Endothelial cell of umbilical vein (primary cell): Measurements from ENCODE around the gene ZDHHC13. TPM values are rescaled to one million over a fixed set of nuclear protein-coding genes. Genes with fewer than 3 reads are reported as not detected.

ENCODE experiments used
- BruUV-seq: library from RNA; stranded (reverse); fragments of 400-500 nt; replicated peaks from 2 replicates; lab custom pipeline; 2021; lab: Mats Ljungman, UMichigan
- CTCF ChIA-PET: fragments of 300-600, 350-600 bp; sonication (Branson Sonifier 250); formaldehyde crosslinking; loops from one replicate; lab custom pipeline; 2021; ENCODE audit warnings: antibody characterized with exemption, inconsistent platforms; lab: Charles Lee
- POLR2A ChIA-PET: fragments of 300-600, 350-600 bp; sonication (Branson Sonifier 250); formaldehyde crosslinking; loops from one replicate; lab custom pipeline; 2021; ENCODE audit warnings: antibody characterized with exemption, inconsistent platforms; lab: Charles Lee
- DNase-seq: peaks from one replicate; pipeline ENCODE4 v3.0.0-alpha.2; 2011; ENCODE audit warnings: low read depth, low spot score
- FAIRE-seq: peaks from 2 replicates; lab custom pipeline; 2011; peaks lifted over from hg19 to GRCh38; lab: Jason Lieb, UNC
- H2AFZ ChIP-seq: 2 replicates; pipeline ENCODE4 v1.6.0; 2012; ENCODE audit warnings: low read depth, low read length, control low read depth, inconsistent platforms
- H3K27ac ChIP-seq: 2 replicates; pipeline ENCODE4 v1.5.1; 2011; ENCODE audit warnings: low read depth, mild to moderate bottlenecking, control low read depth, low read length, moderate library complexity; ENCODE audit not compliant: insufficient read depth
- H3K27me3 ChIP-seq, 2 experiments: 2 replicates each; pipeline versions ENCODE4 v1.6.0 to v1.6.1; 2011; ENCODE audit warnings: low read length in 2 of 2, mixed read lengths in 1 of 2; ENCODE audit not compliant: control insufficient read depth in 2 of 2, insufficient read depth in 2 of 2
- H3K36me3 ChIP-seq, 2 experiments: 2 replicates in 1 of 2; 3 replicates in 1 of 2; pipeline ENCODE4 v1.5.1; 2011; ENCODE audit warnings: low read length in 2 of 2, mild to moderate bottlenecking in 1 of 2, moderate library complexity in 1 of 2; ENCODE audit not compliant: control insufficient read depth in 2 of 2, insufficient read depth in 2 of 2; ENCODE audit errors: extremely low read depth in 1 of 2
- H3K4me1 ChIP-seq: 3 replicates; pipeline ENCODE4 v1.5.1; 2011; ENCODE audit warnings: mild to moderate bottlenecking, low read length; ENCODE audit not compliant: control insufficient read depth, insufficient read depth; ENCODE audit errors: extremely low read depth
- H3K4me2 ChIP-seq: 2 replicates; pipeline ENCODE4 v1.6.1; 2011; ENCODE audit warnings: low read length, control low read depth, mixed read lengths; ENCODE audit not compliant: insufficient read depth
- H3K4me3 ChIP-seq, 3 experiments: fragments of 200-600 bp in 1 of 3; sonication (generic), shearing (Covaris generic) in 1 of 3; replicated peaks in 1 of 3; 2 replicates each; pipeline ENCODE4 v1.5.1; 2011 to 2016; ENCODE audit warnings: control low read depth in 3 of 3, low read length in 3 of 3, mild to moderate bottlenecking in 2 of 3, inconsistent platforms in 1 of 3, low read depth in 1 of 3, moderate library complexity in 1 of 3; ENCODE audit not compliant: insufficient read depth in 1 of 3
- H3K79me2 ChIP-seq: 2 replicates; pipeline ENCODE4 v1.6.0; 2012; ENCODE audit warnings: low read length, inconsistent platforms; ENCODE audit not compliant: control insufficient read depth, insufficient read depth
- H3K9ac ChIP-seq: replicated peaks from 2 replicates; pipeline ENCODE3; 2011; ENCODE audit warnings: low read length, control low read depth; ENCODE audit not compliant: insufficient read depth; ENCODE audit errors: extremely low read depth
- H3K9me1 ChIP-seq: replicated peaks from 3 replicates; pipeline ENCODE4 v1.6.0; 2011; ENCODE audit warnings: mild to moderate bottlenecking, low read length; ENCODE audit not compliant: control insufficient read depth, insufficient read depth; ENCODE audit errors: extremely low read depth
- H3K9me3 ChIP-seq: replicated peaks from 2 replicates; pipeline ENCODE4 v1.5.1; 2012; ENCODE audit warnings: low read length, inconsistent platforms; ENCODE audit not compliant: control insufficient read depth, insufficient read depth
- H4K20me1 ChIP-seq: replicated peaks from 2 replicates; pipeline ENCODE3; 2011; ENCODE audit warnings: mild to moderate bottlenecking, low read length; ENCODE audit not compliant: control insufficient read depth, insufficient read depth; ENCODE audit errors: extremely low read depth
- CTCF ChIP-seq, 2 donors: IDR thresholded peaks; 1 replicate in 1 of 2; 2 replicates in 1 of 2; pipeline ENCODE4 v1.5.1; 2011; ENCODE audit warnings: low read length in 2 of 2, mild to moderate bottlenecking in 2 of 2, moderate library complexity in 2 of 2, control low read depth in 1 of 2, inconsistent platforms in 1 of 2, low read depth in 1 of 2; ENCODE audit not compliant: insufficient read depth in 1 of 2; ENCODE audit errors: extremely low read depth in 1 of 2
- EZH2 ChIP-seq: IDR thresholded peaks from 2 replicates; pipeline ENCODE4 v1.6.1; 2012; ENCODE audit warnings: borderline replicate concordance, low read depth, mild to moderate bottlenecking, moderate library complexity, low read length, inconsistent platforms; ENCODE audit not compliant: severe bottlenecking
- FOS ChIP-seq: IDR thresholded peaks from 2 replicates; pipeline ENCODE4 v1.6.1; 2011; ENCODE audit warnings: mild to moderate bottlenecking, low read length, moderate library complexity, borderline replicate concordance; ENCODE audit not compliant: insufficient read depth
- GATA2 ChIP-seq: IDR thresholded peaks from 2 replicates; pipeline ENCODE4 v1.7.0; 2011; ENCODE audit warnings: low read depth, mild to moderate bottlenecking, moderate library complexity, mixed read lengths, low read length; ENCODE audit not compliant: insufficient read length, insufficient read depth
- JUN ChIP-seq: IDR thresholded peaks from 2 replicates; pipeline ENCODE4 v1.6.1; 2011; ENCODE audit warnings: borderline replicate concordance, low read depth; ENCODE audit not compliant: insufficient read length, insufficient read depth
- MAX ChIP-seq: IDR thresholded peaks from 2 replicates; pipeline ENCODE4 v1.6.1; 2011; ENCODE audit not compliant: insufficient read depth, insufficient read length
- MYC ChIP-seq: IDR thresholded peaks from one replicate; pipeline ENCODE4 v1.6.1; 2011; ENCODE audit warnings: mild to moderate bottlenecking, low read depth, low read length
- POLR2A ChIP-seq: IDR thresholded peaks from 2 replicates; pipeline ENCODE4 v1.6.1; 2012; ENCODE audit warnings: low read depth, mild to moderate bottlenecking, control low read depth, low read length
- POLR2AphosphoS5 ChIP-seq: IDR thresholded peaks from 2 replicates; pipeline ENCODE4 v1.6.1; 2012; ENCODE audit warnings: low read depth, mild to moderate bottlenecking, control low read depth, low read length, moderate library complexity; ENCODE audit not compliant: insufficient read depth
- dilution Hi-C: fragments of 300-500 bp; cut with MboI; formaldehyde crosslinking; loops from one replicate; pipeline ENCODE4 v1.15.0; 2019; ENCODE audit warnings: low sequenced_read_pairs; ENCODE audit not compliant: extremely low pct_ligation_motif_present
- intact Hi-C: fragments of 100-400 bp; cut with micrococcal nuclease; formaldehyde crosslinking; loops from one replicate; pipeline ENCODE4 v1.10.0; 2022
- polyA plus RNA-seq, 4 experiments: library from polyadenylated mRNA; depleted of rRNA in 3 of 4; stranded (reverse) in 3 of 4; unstranded in 1 of 4; fragments of >200 nt; gene quantifications; 2 replicates each; pipeline versions ENCODE4 v1.2.1 to v1.2.3, GENCODE V29; 2011 to 2012; ENCODE audit warnings: missing spikeins in 1 of 4
- total RNA-seq: library from RNA; stranded (reverse); gene quantifications from 2 replicates; pipeline ENCODE4 v1.2.3, GENCODE V29; 2021

ZDHHC13 gene
- total and polyA plus RNA-seq, 2 donors (not counting 3 experiments of a cell fraction or from before 2014, with no cell fraction given): 37.4 to 52.9 TPM

GRCh38 chr11:19208959-19209546 is 92.1 kb downstream of the ZDHHC13 start:
- Histone ChIP-seq H3K4me2 (no peak overlapping the region), H3K4me3 (no peak overlapping the region), H3K9me1 (no peaks in the 10 kb centered on the region), H3K79me2 (no peaks in the 10 kb centered on the region), H2AFZ (no peak overlapping the region), H3K9ac (no peak overlapping the region), H3K36me3 (no peaks in the 10 kb centered on the region), H3K27ac (no peak overlapping the region), H4K20me1 (no peaks in the 10 kb centered on the region), H3K9me3 (no peaks in the 10 kb centered on the region), H3K27me3 (peaks cover 14 to 21% of the 10 kb centered on the region in 2 experiments), H3K4me1 (no peaks in the 10 kb centered on the region)
- dilution Hi-C loops (no loop called here), intact Hi-C loops (no loop called here)
- DNase-seq (no peak), FAIRE-seq (no peak)
- POLR2A ChIA-PET: no interaction called here
- no TSS peak for BruUV-seq
- TF ChIP-seq GATA2 (no peak), EZH2 (no peak), POLR2A (no peak), JUN (no peak), CTCF (IDR thresholded peaks at IDR 0.05; ENCODE audit: extremely low read depth in 1 of 2, insufficient read depth in 1 of 2, low read depth in 1 of 2, low read length in 2 of 2) (no peak), MYC (no peak), MAX (no peak), FOS (no peak), POLR2AphosphoS5 (no peak)
- CTCF ChIA-PET: interaction anchor here (1.6 kb wide), 1 partner anchor 18 kb away, joined by 3 read pairs; no protein-coding TSS in a partner anchor
